Adrenal gland (tissue), 12 donors: ENCODE measurements around the gene PTPRN2. TPM values are rescaled to one million over a fixed set of nuclear protein-coding genes. Genes with fewer than 3 reads are reported as not detected.

Experiments
- DNase-seq, 7 donors: peaks; one replicate each; pipeline ENCODE4 v3.0.0-alpha.2; 2019 to 2020
- H3K27ac ChIP-seq, 5 donors: fragments of 200-600 bp; sonication (generic) in 4 of 5; 1 replicate in 3 of 5; 2 replicates in 2 of 5; pipeline versions ENCODE4 v1.5.1 to v1.8.0; 2016 to 2020; ENCODE audit warnings: mild to moderate bottlenecking in 1 of 5
- H3K27me3 ChIP-seq: fragments of 200-600 bp; 2 replicates; pipeline ENCODE4 v1.8.0; 2021
- H3K36me3 ChIP-seq, 2 donors: fragments of 200-600 bp; replicated peaks in 1 of 2; 1 replicate in 1 of 2; 2 replicates in 1 of 2; pipeline versions ENCODE4 v1.5.1 to v1.8.0; 2018 to 2022
- H3K4me1 ChIP-seq, 2 donors: fragments of 200-600 bp; replicated peaks in 1 of 2; 1 replicate in 1 of 2; 2 replicates in 1 of 2; pipeline versions ENCODE4 v1.5.1 to v1.8.0; 2018 to 2021
- H3K4me3 ChIP-seq, 4 donors: fragments of 200-600 bp; sonication (generic) in 3 of 4; one replicate each; pipeline ENCODE4 v1.5.1; 2016 to 2018
- H3K9me3 ChIP-seq, 3 donors: fragments of 200-600 bp; sonication (generic) in 1 of 3; replicated peaks in 1 of 3; 1 replicate in 2 of 3; 2 replicates in 1 of 3; pipeline versions ENCODE4 v1.5.1 to v1.8.0; 2016 to 2021
- CTCF ChIP-seq, 6 experiments: fragments of 450-650 bp in 4 of 6; fragments of 200-600 bp in 2 of 6; sonication (generic) in 1 of 6; IDR thresholded peaks; 1 replicate in 5 of 6; 2 replicates in 1 of 6; pipeline versions ENCODE4 v1.5.1 to v1.8.0; 2016 to 2021; ENCODE audit warnings: antibody characterized with exemption in 6 of 6, mild to moderate bottlenecking in 2 of 6, moderate library complexity in 1 of 6
- POLR2A ChIP-seq, 2 donors: fragments of 450-650 bp; IDR thresholded peaks; one replicate each; pipeline ENCODE4 v1.6.1; 2017; ENCODE audit warnings: antibody characterized with exemption in 2 of 2, mild to moderate bottlenecking in 2 of 2, moderate library complexity in 1 of 2
- WGBS, 4 donors: extraction: QIAGEN DNeasy Blood & Tissue Kit in 2 of 4; methylation state at CpG; one replicate each; pipeline versions ENCODE4 v1.1.5 to v1.1.7; 2013 to 2017; 5-methylcytosine and 5-hydroxymethylcytosine counted together
- intact Hi-C, 2 donors: fragments of 100-400 bp; cut with DNase I; formaldehyde crosslinking; loops; one replicate each; pipeline versions ENCODE4 v1.14.1 to v1.15.0; 2022 to 2023
- polyA plus RNA-seq, 3 donors: library from polyadenylated mRNA; stranded (reverse); fragments of 200-250 nt in 2 of 3; fragments of 350-450 nt in 1 of 3; fragmentation: Illumina TruSeq in 1 of 3; extraction: RNeasy Lipid Tissue Mini Kit (QIAGEN cat#74804) in 1 of 3; gene quantifications; one replicate each; pipeline ENCODE4 v1.2.3, GENCODE V29; 2013 to 2014
- total RNA-seq, 9 donors: library from RNA; depleted of rRNA in 4 of 9; stranded (reverse); fragments of >200 nt in 4 of 9; fragments of 120-200 nt in 1 of 9; fragmentation: NEBNext Ultra II Directional in 1 of 9; extraction: Animal tissue kit (Norgen Biotek cat#: 25700) in 1 of 9; gene quantifications; one replicate each; pipeline versions ENCODE4 v1.1.0 to v1.2.4, GENCODE V29; 2013 to 2023
- donor health status: healthy with polysubstance abuse.
- donor health status: Bipolar disorder and iron deficiency.
- donor health status: DM: yes; HTN: yes; CAD: no.
- donor health status: DM: no; HTN: no; CAD: no.
- donor health status: DM: no; HTN: no; CAD: no.
- donor health status: DM: yes; HTN: yes; CAD: no.

Gene PTPRN2
- total and polyA plus RNA-seq, 12 donors: 2.2 to 16.2 (median 3.4) TPM

- Histone ChIP-seq H3K4me1 (no peaks in the 10 kb centered on the region), H3K4me3 (no peak overlapping the region), H3K36me3 (no peaks in the 10 kb centered on the region), H3K27ac (no peak overlapping the region), H3K9me3 (no peaks in the 10 kb centered on the region), H3K27me3 (no peaks in the 10 kb centered on the region)
- intact Hi-C loops: no loop called here
- TF ChIP-seq POLR2A (IDR thresholded peaks at IDR 0.05) (no peak), CTCF (IDR thresholded peaks at IDR 0.05) (no peak)
- WGBS, 4 donors: 72 to 89% (median 83%) methylated on average over 5 to 29 of the region's 29 CpGs
- DNase-seq: peak in 1 of 7 donors; percentile 17
These were observed 140.0 kb downstream of the PTPRN2 start for GRCh38 chr7:158447506-158448171.

GRCh38 chr7:158447151-158447505, 140.5 kb downstream of the PTPRN2 start:
- intact Hi-C loops: no loop called here
- Histone ChIP-seq H3K27ac (no peak overlapping the region), H3K4me1 (no peaks in the 10 kb centered on the region), H3K4me3 (no peak overlapping the region), H3K27me3 (no peaks in the 10 kb centered on the region), H3K36me3 (no peaks in the 10 kb centered on the region), H3K9me3 (no peaks in the 10 kb centered on the region)
- no peak for TF ChIP-seq POLR2A (IDR thresholded peaks at IDR 0.05)
- TF ChIP-seq CTCF (IDR thresholded peaks at IDR 0.05): no peak
- no peak for DNase-seq
- WGBS, 4 donors: 82 to 90% (median 87%) methylated on average over 3 to 6 of the region's 6 CpGs

GRCh38 chr7:158446706-158447105, 140.9 kb downstream of the PTPRN2 start:
- Histone ChIP-seq H3K36me3 (no peaks in the 10 kb centered on the region), H3K4me1 (no peaks in the 10 kb centered on the region), H3K4me3 (no peak overlapping the region), H3K9me3 (no peaks in the 10 kb centered on the region), H3K27me3 (no peaks in the 10 kb centered on the region), H3K27ac (no peak overlapping the region)
- intact Hi-C loops: no loop called here
- DNase-seq: peak in 1 of 7 donors; percentile 40
- 76 to 84% (median 82%) methylated on average over 6 to 12 of the region's 12 CpGs for WGBS, 4 donors
- no peak for TF ChIP-seq POLR2A (IDR thresholded peaks at IDR 0.05)
- no peak for TF ChIP-seq CTCF (IDR thresholded peaks at IDR 0.05)

GRCh38 chr7:158446281-158446680, 141.3 kb downstream of the PTPRN2 start:
- H3K27ac ChIP-seq: no peak overlapping the region
- H3K27me3 ChIP-seq: no peaks in the 10 kb centered on the region

More at GRCh38 chr7:158446281-158446680, 141.3 kb downstream of the PTPRN2 start:
- Histone ChIP-seq H3K4me3 (no peak overlapping the region), H3K36me3 (no peaks in the 10 kb centered on the region), H3K9me3 (no peaks in the 10 kb centered on the region), H3K4me1 (no peaks in the 10 kb centered on the region)
- peak in 1 of 7 donors; percentile 23 for DNase-seq
- intact Hi-C loops: no loop called here
- 72 to 91% (median 81%) methylated on average over 6 to 13 of the region's 13 CpGs for WGBS, 4 donors
- no peak for TF ChIP-seq POLR2A (IDR thresholded peaks at IDR 0.05)
- no peak for TF ChIP-seq CTCF (IDR thresholded peaks at IDR 0.05)
